WERI-Rb-1 (cell line): ENCODE measurements around the gene CD83.
"Not testable (repeated sequence)": the region's sequence is repeated elsewhere in the genome, so short reads cannot be mapped to it uniquely, and the experiment has no call there.

Experiments used
- DNase-seq: peaks from one replicate; pipeline ENCODE4 v3.0.0-alpha.2; 2020
- H3K27ac ChIP-seq: fragments of 250-450 bp; sonication (Bioruptor Pico); 2 replicates; pipeline ENCODE4 v1.5.1; 2020; ENCODE audit warnings: mild to moderate bottlenecking, moderate library complexity
- H3K27me3 ChIP-seq: fragments of 250-450 bp; sonication (Bioruptor Pico); 2 replicates; pipeline ENCODE4 v1.5.1; 2021; ENCODE audit warnings: mild to moderate bottlenecking, low read depth, moderate library complexity; ENCODE audit not compliant: insufficient read depth, severe bottlenecking
- H3K36me3 ChIP-seq: fragments of 250-450 bp; sonication (Bioruptor Pico); 2 replicates; pipeline ENCODE4 v1.5.1; 2020; ENCODE audit warnings: mild to moderate bottlenecking, moderate library complexity
- H3K4me3 ChIP-seq: 2 replicates; pipeline ENCODE4 v1.5.1; 2011; ENCODE audit warnings: low read depth, mild to moderate bottlenecking, control low read depth, low read length
- H3K9me3 ChIP-seq: fragments of 250-450 bp; sonication (Bioruptor Pico); 2 replicates; pipeline ENCODE4 v1.5.1; 2021; ENCODE audit warnings: mild to moderate bottlenecking, moderate library complexity; ENCODE audit not compliant: severe bottlenecking
- CTCF ChIP-seq: IDR thresholded peaks from 2 replicates; pipeline ENCODE4 v1.5.1; 2011; ENCODE audit warnings: low read depth, mild to moderate bottlenecking, control low read depth, inconsistent platforms, low read length

CD83 gene

DNA sequence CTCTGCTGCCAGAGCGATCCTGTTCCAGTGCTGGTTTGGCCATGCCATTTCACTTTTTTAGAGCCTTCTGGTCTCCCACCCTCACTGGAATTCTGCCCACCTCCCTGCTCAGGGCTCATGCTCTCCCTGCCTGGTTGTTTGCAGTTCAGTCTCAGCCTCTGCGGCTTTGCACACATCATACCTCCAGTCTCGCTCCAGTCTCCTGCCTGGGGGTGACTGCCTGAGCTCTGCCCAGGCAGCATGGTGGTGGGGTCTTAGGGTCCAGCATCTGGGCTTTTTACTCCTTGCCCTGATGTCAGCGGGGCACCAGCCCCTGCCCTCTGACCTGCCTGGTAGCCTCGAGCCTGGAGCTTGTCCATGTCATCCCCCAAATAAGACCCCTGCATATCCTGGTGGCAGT lies 30.9 kb downstream of the CD83 start:
- Histone ChIP-seq H3K9me3 (no peaks in the 10 kb centered on the region), H3K27me3 (no peaks in the 10 kb centered on the region), H3K36me3 (no peaks in the 10 kb centered on the region), H3K4me3 (no peak overlapping the region), H3K27ac (no peak overlapping the region)
- no peak for TF ChIP-seq CTCF
- no peak for DNase-seq

DNA sequence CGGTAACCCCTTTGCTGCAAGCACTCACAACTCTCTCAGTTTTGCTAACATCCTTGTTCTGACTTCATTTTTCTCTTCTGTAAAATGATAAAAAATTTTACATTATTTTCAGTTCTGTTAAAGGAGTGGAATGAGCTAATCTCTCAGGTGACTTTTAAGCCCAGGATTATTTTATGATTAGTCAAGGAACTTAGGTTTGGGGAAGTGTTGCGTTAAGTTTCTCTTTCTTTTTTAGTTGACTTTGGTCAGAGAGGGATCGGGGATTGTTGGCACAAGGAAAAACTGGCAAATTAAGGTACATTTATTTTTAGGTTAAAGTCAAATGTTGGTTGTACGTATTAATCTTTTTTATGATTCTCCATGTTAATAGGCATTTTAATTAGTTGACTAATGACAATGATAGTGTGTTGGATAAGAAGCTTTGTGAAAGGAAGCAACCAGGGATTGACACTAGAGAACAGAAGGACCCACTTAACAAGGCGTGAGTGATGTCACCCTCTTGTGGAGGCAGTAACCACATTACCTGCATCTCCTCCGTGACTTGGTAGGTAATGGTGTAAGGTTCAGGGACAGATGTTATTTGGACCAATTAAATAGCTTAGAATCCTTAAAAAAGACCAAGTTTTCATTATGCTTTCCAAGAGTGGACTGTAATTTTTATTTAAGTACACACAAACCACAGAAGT lies 31.6 kb downstream of the CD83 start:
- Histone ChIP-seq H3K36me3 (no peaks in the 10 kb centered on the region), H3K27ac (no peak overlapping the region), H3K27me3 (no peaks in the 10 kb centered on the region), H3K4me3 (no peak overlapping the region), H3K9me3 (no peaks in the 10 kb centered on the region)
- DNase-seq = no peak
- TF ChIP-seq CTCF = peak; percentile 47

GRCh38 chr6:14149739-14150130 lies 32.2 kb downstream of the CD83 start:
- H3K27ac ChIP-seq = no peak overlapping the region
- no peak for DNase-seq
- no peak overlapping the region for H3K4me3 ChIP-seq
- no peaks in the 10 kb centered on the region for H3K36me3 ChIP-seq
- no peak for TF ChIP-seq CTCF
- H3K27me3 ChIP-seq = no peaks in the 10 kb centered on the region
- H3K9me3 ChIP-seq = no peaks in the 10 kb centered on the region

DNA sequence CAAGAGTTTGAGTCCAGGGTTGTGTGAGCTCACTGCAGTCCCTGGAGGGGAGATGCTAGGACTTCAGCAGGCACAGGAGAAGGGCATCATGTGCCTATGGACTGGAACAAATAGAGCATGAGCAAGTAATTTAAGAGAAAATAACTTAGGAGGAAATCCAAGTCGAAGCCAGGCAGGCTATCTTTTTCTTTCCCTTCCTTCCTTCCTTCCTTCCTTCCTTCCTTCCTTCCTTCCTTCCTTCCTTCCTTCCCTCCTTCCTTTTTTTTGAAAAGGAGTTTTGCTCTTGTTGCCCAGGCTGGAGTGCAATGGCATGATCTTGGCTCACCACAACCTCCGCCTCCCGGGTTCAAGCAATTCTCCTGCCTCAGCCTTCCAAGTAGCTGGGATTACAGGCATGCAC lies 33.7 kb downstream of the CD83 start:
- DNase-seq, H3K36me3 ChIP-seq, H3K27me3 ChIP-seq, H3K27ac ChIP-seq, H3K9me3 ChIP-seq, H3K4me3 ChIP-seq: not testable (repeated sequence)

DNA sequence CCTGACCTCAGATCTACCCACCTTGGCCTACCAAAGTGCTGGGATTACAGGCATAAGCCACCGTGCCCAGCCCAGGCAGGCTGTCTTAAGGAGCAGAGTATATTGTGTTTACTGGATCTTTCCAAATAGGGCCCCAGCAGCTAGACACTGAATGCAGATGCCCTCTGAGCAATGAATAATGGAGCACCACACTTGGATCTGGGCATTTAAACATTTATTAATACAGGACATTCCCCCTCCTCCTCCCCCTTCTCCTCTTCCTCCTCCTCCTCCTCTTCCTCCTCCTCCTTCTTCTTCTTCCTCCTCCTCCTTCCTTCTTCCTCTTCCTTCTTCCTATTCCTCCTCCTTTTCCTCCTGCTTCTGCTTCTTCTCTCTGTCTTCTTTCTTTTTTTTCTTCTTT lies 34.2 kb downstream of the CD83 start:
- Histone ChIP-seq H3K9me3 (no peaks in the 10 kb centered on the region), H3K27me3 (no peaks in the 10 kb centered on the region), H3K36me3 (no peaks in the 10 kb centered on the region), H3K4me3 (no peak overlapping the region), H3K27ac (no peak overlapping the region)
- TF ChIP-seq CTCF = no peak
- no peak for DNase-seq

DNA sequence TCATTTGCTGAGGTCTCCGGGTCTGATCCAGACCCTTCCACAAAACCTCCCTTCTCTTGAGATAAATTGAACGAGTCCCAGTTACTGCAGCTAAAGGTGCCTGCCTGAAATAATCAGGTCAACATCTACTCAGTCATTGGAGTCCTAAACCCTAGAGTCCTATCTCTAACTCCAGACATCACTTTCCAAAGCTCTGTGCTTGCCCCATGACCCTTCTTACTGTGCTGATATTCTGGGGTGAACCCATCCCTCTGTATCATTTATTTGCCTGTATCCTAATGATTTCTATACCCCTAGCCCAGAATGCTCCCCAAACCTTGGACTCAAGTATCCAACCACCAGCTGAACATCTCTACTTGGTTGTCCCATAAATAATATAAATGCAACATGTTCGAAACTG lies 35.7 kb downstream of the CD83 start:
- H3K27me3 ChIP-seq = no peaks in the 10 kb centered on the region
- DNase-seq = no peak

More for the DNA sequence above, 35.7 kb downstream of the CD83 start:
- no peak for TF ChIP-seq CTCF
- peaks cover 3% of the 10 kb centered on the region for H3K9me3 ChIP-seq
- no peak overlapping the region for H3K4me3 ChIP-seq
- H3K27ac ChIP-seq = no peak overlapping the region
- H3K36me3 ChIP-seq = no peaks in the 10 kb centered on the region
